ENCODE results near the gene EVA1C. TPM values are rescaled to one million over a fixed set of nuclear protein-coding genes. Genes with fewer than 3 reads are reported as not detected.

Gene EVA1C
- total RNA-seq, 3 donors from 2014 or later = 30.2 to 69.8 (median 58.5) TPM

DNA sequence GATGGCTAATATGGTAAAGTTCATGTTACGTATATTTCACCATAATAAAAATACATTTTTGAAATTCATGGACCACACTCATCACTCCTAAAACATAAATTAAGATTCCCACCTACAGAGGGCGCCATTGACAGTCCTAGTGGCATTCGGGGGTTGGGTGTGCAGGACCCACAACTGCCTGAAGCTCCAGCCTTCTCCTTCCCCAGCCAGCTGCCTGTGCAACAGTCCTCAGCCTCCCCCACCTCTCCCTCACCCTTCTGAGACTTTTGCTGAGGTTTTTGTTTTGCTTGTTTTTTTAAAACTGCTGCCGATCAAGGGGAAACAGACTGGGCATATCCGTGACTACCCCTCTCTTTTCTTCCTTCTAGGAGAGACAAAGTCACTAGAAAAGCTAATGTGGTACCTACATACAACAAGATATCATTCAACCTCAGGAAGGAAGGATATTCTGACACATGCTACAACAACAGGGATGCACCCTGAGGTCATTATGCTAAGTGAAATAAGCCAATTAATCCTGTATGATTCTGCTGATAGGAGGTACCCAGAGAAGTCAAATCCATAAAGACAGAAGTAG lies 9.2 kb upstream of the EVA1C start:
- no peak overlapping the region for H3K4me3 ChIP-seq
- H3K9me3 ChIP-seq = no peaks in the 10 kb centered on the region
- intact Hi-C loops (cut with DNase I; ENCODE audit: low total_unique reads) = loop anchor here (5.0 to 10.0 kb wide), 2 partner anchors 159 to 202 kb away; no protein-coding TSS in a partner anchor
- H3K27me3 ChIP-seq = no peaks in the 10 kb centered on the region
- H3K27ac ChIP-seq = no peak overlapping the region
- DNase-seq (ENCODE audit: low spot score in 2 of 2) = no peak
- TF ChIP-seq, protein P1, sequence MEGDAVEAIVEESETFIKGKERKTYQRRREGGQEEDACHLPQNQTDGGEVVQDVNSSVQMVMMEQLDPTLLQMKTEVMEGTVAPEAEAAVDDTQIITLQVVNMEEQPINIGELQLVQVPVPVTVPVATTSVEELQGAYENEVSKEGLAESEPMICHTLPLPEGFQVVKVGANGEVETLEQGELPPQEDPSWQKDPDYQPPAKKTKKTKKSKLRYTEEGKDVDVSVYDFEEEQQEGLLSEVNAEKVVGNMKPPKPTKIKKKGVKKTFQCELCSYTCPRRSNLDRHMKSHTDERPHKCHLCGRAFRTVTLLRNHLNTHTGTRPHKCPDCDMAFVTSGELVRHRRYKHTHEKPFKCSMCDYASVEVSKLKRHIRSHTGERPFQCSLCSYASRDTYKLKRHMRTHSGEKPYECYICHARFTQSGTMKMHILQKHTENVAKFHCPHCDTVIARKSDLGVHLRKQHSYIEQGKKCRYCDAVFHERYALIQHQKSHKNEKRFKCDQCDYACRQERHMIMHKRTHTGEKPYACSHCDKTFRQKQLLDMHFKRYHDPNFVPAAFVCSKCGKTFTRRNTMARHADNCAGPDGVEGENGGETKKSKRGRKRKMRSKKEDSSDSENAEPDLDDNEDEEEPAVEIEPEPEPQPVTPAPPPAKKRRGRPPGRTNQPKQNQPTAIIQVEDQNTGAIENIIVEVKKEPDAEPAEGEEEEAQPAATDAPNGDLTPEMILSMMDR (IDR thresholded peaks at IDR 0.05) = peak; percentile 50 to 74 (median 73)
- TF ChIP-seq POLR2AphosphoS5 (IDR thresholded peaks at IDR 0.05) = no peak
- TF ChIP-seq POLR2A (IDR thresholded peaks at IDR 0.05) = no peak
- no peaks in the 10 kb centered on the region for H3K36me3 ChIP-seq
- no peaks in the 10 kb centered on the region for H3K4me1 ChIP-seq

DNA sequence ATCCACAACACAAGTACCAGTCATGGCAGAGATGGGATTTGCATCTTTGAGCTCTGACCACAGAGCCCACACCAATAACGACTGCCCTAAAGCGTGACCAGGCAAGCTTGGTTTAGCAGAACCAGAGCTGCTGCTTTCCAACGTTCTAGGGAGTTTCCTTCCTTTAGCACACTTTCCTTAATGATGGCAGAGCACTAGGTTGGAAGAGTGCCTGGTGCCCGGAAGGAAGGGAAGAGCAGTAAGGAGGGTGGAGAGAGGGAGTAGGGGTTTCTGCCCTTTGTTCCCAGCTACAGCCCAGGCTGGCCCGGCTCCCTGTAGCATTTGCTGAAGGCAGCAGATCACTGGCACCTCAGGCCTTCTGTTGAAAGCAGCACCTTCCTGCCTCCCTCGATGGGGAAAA lies 6.1 kb upstream of the EVA1C start:
- intact Hi-C loops (cut with DNase I; ENCODE audit: low total_unique reads) = loop anchor here (10.0 kb wide), 1 partner anchor 198 kb away; no protein-coding TSS in a partner anchor
- TF ChIP-seq, protein P1 (IDR thresholded peaks at IDR 0.05) = no peak
- TF ChIP-seq POLR2A (IDR thresholded peaks at IDR 0.05) (no peak), POLR2AphosphoS5 (IDR thresholded peaks at IDR 0.05) (no peak)
- Histone ChIP-seq H3K9me3 (no peaks in the 10 kb centered on the region), H3K36me3 (no peaks in the 10 kb centered on the region), H3K4me3 (no peak overlapping the region), H3K27me3 (no peaks in the 10 kb centered on the region), H3K27ac (peak overlapping the region in 1 of 2 donors; percentile 43), H3K4me1 (peaks cover 6% of the 10 kb centered on the region in 2 donors)
- DNase-seq (ENCODE audit: low spot score in 2 of 2) = no peak

DNA sequence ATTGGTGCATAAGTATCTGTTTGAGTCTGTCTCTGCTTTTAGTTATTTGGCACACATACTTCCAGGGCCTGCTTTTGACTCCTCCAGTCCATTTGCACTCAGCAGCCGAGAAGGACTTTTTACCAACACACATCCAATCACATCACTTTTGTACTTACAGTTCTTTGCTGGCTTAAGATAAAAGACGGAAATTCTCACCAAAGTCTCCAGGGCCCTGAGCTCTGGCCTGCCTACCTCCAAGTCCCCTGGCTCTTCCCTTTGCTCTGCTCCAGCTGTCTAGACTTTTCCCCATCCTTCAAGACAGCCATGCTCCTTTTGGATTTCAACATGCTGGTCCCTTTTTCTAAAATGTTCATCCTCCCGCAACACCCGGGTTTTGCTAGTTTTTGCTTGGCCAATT lies 2.2 kb upstream of the EVA1C start:
- Histone ChIP-seq H3K4me1 (peaks cover 6 to 18% of the 10 kb centered on the region in 2 donors), H3K4me3 (no peak overlapping the region), H3K27me3 (no peaks in the 10 kb centered on the region), H3K9me3 (no peaks in the 10 kb centered on the region), H3K36me3 (no peaks in the 10 kb centered on the region), H3K27ac (peak overlapping the region; percentile 99)
- no peak for DNase-seq (ENCODE audit: low spot score in 2 of 2)
- TF ChIP-seq, protein P1 (IDR thresholded peaks at IDR 0.05) = no peak
- TF ChIP-seq POLR2AphosphoS5 (IDR thresholded peaks at IDR 0.05) (no peak), POLR2A (IDR thresholded peaks at IDR 0.05) (no peak)
- intact Hi-C loops (cut with DNase I; ENCODE audit: low total_unique reads) = no loop called here

DNA sequence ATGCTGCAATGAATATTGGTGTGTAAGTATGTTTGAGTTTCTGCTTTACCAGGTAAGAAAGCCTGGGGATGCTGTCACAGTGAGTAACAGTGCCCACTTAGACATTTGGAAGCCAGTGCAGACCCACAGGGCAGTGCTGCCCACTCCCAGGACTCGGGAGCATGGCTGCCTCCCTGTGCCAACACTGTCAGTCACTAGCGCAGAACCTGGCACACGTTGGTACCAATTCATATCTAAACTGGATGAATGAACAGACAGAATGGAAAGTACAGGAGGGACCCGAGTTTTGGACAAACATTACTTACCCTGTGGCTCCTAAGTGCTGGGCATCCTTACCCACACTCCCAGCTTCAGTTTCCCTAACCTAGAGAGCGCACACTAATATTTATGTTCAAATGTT lies 1.6 kb upstream of the EVA1C start:
- Histone ChIP-seq H3K27ac (peak overlapping the region; percentile 99), H3K4me3 (peak overlapping the region; percentile 71 to 94 (median 82)), H3K9me3 (no peaks in the 10 kb centered on the region), H3K4me1 (peaks cover 6 to 24% of the 10 kb centered on the region in 2 donors), H3K36me3 (no peaks in the 10 kb centered on the region), H3K27me3 (no peaks in the 10 kb centered on the region)
- intact Hi-C loops (cut with DNase I; ENCODE audit: low total_unique reads) = no loop called here
- DNase-seq (ENCODE audit: low spot score in 2 of 2) = no peak
- TF ChIP-seq, protein P1 (IDR thresholded peaks at IDR 0.05) = no peak

DNA sequence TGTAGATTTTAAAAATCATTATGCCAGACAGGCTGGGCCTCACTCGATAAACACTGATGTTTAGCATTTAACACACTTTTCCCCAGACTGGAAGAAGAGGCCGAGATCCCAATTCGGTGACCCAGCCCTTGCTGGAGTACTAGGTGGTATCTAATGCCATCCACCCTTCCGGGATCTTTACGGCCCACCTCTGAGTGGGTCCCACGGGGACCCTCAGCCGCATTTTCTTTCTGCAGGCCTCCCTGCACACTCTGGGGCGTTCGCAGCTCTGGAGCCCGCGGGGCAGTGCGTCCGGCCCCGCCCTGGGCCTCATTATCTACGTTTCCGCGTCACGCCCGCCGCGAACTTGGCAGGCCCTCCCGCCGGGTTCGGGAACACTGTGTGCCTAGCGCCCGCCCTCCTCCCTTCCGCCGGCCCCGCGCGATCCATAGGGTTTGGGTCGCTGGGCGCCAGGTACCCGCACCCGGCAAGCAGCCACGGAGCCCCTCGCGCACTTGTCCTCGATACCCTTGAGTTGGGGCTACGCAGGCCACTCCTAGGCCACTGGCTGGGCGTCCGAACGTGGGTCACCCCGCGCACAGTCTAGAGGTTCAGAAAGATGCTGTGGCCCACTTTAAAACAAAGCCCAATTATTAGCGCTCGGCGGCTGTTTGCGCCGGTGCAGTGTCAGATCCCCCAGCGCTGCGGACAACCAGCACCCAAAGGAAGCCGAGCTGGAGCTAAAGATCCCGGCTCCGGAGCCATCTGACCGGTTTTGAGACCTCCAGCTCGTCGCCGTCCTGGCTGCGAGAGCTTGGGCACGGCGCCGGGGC lies 950 bp upstream of the EVA1C start:
- Histone ChIP-seq H3K4me3 (peak overlapping the region; percentile 71 to 94 (median 82)), H3K9me3 (no peaks in the 10 kb centered on the region), H3K4me1 (peaks cover 6 to 25% of the 10 kb centered on the region in 2 donors), H3K36me3 (no peaks in the 10 kb centered on the region), H3K27me3 (no peaks in the 10 kb centered on the region), H3K27ac (peak overlapping the region; percentile 99)
- intact Hi-C loops (cut with DNase I; ENCODE audit: low total_unique reads) = no loop called here
- DNase-seq (ENCODE audit: low spot score in 2 of 2) = peak; percentile 85 to 88
- peak; percentile 58 for TF ChIP-seq POLR2A (IDR thresholded peaks at IDR 0.05)
- TF ChIP-seq POLR2AphosphoS5 (IDR thresholded peaks at IDR 0.05) = peak; percentile 89 to 95 (median 90)
- TF ChIP-seq, protein P1 (IDR thresholded peaks at IDR 0.05) = peak in 1 of 3 donors; percentile 10
